Measurements from ENCODE around the gene THSD4.

DNA sequence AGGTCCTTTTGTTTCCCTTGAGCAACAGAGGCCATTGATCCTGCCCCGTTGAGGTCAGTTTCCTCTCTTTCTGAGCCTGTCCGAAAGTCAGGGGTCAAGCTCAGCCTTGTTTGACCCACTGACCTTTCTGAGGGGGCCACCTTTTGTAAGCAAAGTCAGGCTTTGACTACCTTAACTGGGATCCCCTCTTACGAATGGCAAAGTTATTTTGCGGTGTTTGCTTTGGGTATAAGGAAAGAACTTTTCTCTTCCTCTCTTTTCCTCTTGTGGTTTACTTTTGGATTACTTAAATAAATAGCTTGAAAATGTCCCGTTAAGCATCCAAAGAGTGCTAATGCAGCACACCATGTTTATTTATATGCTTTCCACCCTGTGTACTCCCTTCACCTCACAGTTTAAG, 340.6 kb downstream of the THSD4 start:
- TF ChIP-seq POLR2AphosphoS5 (IDR thresholded peaks at IDR 0.05) (no peak), POLR2A (IDR thresholded peaks at IDR 0.05) (no peak), EP300 (IDR thresholded peaks at IDR 0.05) (no peak)
- TF ChIP-seq, protein P1, sequence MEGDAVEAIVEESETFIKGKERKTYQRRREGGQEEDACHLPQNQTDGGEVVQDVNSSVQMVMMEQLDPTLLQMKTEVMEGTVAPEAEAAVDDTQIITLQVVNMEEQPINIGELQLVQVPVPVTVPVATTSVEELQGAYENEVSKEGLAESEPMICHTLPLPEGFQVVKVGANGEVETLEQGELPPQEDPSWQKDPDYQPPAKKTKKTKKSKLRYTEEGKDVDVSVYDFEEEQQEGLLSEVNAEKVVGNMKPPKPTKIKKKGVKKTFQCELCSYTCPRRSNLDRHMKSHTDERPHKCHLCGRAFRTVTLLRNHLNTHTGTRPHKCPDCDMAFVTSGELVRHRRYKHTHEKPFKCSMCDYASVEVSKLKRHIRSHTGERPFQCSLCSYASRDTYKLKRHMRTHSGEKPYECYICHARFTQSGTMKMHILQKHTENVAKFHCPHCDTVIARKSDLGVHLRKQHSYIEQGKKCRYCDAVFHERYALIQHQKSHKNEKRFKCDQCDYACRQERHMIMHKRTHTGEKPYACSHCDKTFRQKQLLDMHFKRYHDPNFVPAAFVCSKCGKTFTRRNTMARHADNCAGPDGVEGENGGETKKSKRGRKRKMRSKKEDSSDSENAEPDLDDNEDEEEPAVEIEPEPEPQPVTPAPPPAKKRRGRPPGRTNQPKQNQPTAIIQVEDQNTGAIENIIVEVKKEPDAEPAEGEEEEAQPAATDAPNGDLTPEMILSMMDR (IDR thresholded peaks at IDR 0.05) = no peak

Measured in sigmoid colon (tissue), 4 donors.